ENCODE results near the gene PDE11A.

The PDE11A gene

DNA sequence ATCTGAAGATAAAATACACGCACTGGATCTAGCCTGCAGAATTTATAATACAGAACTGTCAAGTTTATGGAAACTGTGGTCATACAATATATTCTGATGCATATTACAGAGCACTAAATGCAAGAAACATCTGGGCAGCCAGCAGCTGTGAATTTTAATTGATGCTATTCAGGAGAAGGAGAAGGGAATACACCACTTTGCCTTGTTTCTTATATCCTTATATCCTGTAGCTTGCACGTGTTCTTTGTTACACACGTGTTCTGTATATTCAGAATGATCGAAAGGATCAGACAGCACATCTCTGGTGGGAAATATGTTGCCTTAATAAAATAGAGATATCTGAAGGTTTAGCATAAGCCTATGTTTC, 344.2 kb downstream of the PDE11A start:
- H3K9me3 ChIP-seq (ENCODE audit: control insufficient read depth, low read length) = no peaks in the 10 kb centered on the region
- H3K4me1 ChIP-seq = peaks cover 9% of the 10 kb centered on the region
- H3K9ac ChIP-seq = no peak overlapping the region
- no peaks in the 10 kb centered on the region for H3K79me2 ChIP-seq
- H3K4me3 ChIP-seq (ENCODE audit: low read depth, low read length) = no peak overlapping the region
- H3K36me3 ChIP-seq (ENCODE audit: control insufficient read depth, insufficient read depth, low read length) = no peaks in the 10 kb centered on the region
- no peak overlapping the region for H3K4me2 ChIP-seq (ENCODE audit: low read length)
- H3K27me3 ChIP-seq (ENCODE audit: control insufficient read depth, insufficient read depth, low read length) = no peaks in the 10 kb centered on the region
- no peak overlapping the region for H2AFZ ChIP-seq
- H3K27ac ChIP-seq = no peak overlapping the region
- TF ChIP-seq, protein P1, sequence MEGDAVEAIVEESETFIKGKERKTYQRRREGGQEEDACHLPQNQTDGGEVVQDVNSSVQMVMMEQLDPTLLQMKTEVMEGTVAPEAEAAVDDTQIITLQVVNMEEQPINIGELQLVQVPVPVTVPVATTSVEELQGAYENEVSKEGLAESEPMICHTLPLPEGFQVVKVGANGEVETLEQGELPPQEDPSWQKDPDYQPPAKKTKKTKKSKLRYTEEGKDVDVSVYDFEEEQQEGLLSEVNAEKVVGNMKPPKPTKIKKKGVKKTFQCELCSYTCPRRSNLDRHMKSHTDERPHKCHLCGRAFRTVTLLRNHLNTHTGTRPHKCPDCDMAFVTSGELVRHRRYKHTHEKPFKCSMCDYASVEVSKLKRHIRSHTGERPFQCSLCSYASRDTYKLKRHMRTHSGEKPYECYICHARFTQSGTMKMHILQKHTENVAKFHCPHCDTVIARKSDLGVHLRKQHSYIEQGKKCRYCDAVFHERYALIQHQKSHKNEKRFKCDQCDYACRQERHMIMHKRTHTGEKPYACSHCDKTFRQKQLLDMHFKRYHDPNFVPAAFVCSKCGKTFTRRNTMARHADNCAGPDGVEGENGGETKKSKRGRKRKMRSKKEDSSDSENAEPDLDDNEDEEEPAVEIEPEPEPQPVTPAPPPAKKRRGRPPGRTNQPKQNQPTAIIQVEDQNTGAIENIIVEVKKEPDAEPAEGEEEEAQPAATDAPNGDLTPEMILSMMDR (IDR thresholded peaks at IDR 0.05) = no peak

DNA sequence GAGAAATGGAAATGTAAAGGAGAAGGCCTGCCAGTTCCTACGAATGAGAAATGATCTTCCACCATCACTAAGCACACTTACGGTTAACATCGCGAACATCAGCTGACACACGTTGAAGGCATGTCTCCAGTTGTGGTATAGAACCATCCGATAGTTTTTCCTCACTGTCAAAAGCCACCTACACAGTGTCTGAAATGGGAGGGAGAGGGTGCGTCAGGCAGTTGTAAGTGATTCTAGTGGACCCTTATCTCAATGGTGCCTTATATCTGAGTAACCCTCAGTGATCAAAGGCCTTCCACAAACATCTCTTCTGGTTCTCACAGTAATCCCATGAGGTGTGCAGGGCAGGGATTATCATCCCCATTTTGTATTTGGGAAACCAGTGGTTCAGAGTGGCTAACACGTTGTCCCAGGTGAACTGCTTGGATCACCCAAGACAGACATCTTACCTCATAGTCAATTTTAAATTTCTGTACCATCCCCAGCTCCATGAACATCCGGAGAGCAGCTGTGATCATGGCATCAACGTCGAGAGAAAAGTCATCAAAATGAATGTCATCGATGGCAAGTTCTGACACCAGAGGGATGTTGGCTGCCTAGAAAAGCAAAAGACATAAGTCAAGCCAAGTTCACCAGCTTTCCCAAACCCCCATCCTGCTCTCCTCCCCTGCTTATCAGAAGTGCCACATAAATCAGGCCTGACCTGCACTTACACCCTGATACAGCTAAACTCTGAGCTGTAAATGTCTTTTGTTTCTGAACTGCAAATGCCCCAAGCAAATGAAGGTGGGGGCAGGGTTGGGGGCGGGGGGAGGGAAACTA, 344.8 kb downstream of the PDE11A start:
- Histone ChIP-seq H3K27me3 (ENCODE audit: control insufficient read depth, insufficient read depth, low read length) (no peaks in the 10 kb centered on the region), H3K36me3 (ENCODE audit: control insufficient read depth, insufficient read depth, low read length) (no peaks in the 10 kb centered on the region), H2AFZ (no peak overlapping the region), H3K27ac (no peak overlapping the region), H3K9me3 (ENCODE audit: control insufficient read depth, low read length) (no peaks in the 10 kb centered on the region), H3K4me3 (ENCODE audit: low read depth, low read length) (no peak overlapping the region), H3K9ac (no peak overlapping the region), H3K79me2 (no peaks in the 10 kb centered on the region), H3K4me2 (ENCODE audit: low read length) (no peak overlapping the region), H3K4me1 (peaks cover 9% of the 10 kb centered on the region)
- TF ChIP-seq, protein P1 (IDR thresholded peaks at IDR 0.05) = no peak

DNA sequence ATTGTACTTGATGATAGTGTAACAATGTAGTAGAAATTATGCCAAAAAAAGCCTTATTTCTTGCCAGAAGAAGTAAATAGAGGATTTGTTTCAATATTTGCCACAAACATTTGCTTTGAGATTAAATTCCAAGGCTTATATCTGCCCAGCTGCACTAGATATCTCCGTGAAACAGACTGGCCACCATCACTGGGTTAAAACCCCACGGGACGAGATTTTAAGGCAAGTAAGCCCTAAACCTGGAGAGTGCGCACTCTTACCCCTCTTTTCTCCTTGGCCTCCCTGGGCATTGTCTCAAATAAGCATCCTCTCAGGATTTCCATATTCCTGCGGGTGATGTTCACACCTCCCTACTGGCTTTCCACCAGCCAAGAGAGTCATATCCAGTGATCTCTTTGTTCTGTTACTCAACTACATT, 345.6 kb downstream of the PDE11A start:
- H3K4me3 ChIP-seq (ENCODE audit: low read depth, low read length) = no peak overlapping the region
- no peak overlapping the region for H3K27ac ChIP-seq
- TF ChIP-seq, protein P1 (IDR thresholded peaks at IDR 0.05) = no peak
- no peaks in the 10 kb centered on the region for H3K79me2 ChIP-seq
- peaks cover 9% of the 10 kb centered on the region for H3K4me1 ChIP-seq
- H3K4me2 ChIP-seq (ENCODE audit: low read length) = no peak overlapping the region
- H3K27me3 ChIP-seq (ENCODE audit: control insufficient read depth, insufficient read depth, low read length) = no peaks in the 10 kb centered on the region
- H3K9ac ChIP-seq = no peak overlapping the region
- H2AFZ ChIP-seq = no peak overlapping the region
- no peaks in the 10 kb centered on the region for H3K36me3 ChIP-seq (ENCODE audit: control insufficient read depth, insufficient read depth, low read length)
- H3K9me3 ChIP-seq (ENCODE audit: control insufficient read depth, low read length) = no peaks in the 10 kb centered on the region

DNA sequence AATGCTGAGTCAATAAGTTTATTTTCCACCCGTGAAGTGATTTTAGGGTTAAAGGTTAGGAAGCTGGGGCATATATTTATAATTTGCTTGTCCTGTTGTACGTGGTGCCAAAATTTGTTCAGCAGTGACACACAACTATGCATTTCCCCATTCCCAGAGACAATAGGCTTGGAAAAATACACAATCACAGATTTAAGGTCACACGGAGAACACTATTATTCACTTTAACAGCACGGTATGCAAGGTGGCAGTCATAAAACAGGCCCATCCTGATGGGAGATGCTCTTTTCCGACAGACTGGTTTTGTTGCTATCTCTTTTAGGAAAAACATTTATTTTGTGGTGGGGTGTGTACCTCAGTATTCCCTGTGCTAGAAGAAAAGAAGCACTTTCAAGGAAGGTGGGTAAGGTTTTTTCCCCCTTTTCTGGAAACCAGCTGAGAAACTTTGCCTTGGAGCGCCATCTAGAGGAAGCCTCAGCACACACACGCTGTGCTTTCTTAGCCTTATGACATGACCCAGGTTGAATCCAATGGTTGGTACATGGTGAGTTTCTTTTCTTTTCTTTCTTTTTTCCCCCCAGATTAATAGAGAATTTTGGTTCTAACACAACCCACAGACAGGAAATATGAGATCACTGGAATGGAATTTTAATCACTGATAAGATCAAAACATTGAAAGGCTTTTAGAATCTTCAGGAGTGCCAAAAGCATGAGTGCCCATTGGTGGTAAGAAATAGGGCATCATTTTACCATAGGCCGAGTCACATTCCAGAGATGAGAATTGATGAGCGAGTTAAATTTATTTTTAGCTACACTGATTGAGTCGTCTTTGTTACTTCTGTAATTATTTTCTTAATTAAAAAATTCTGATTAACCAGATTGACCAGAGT, 347.9 kb downstream of the PDE11A start:
- Histone ChIP-seq H3K4me2 (ENCODE audit: low read length) (no peak overlapping the region), H2AFZ (peak overlapping the region; percentile 71), H3K4me3 (ENCODE audit: low read depth, low read length) (no peak overlapping the region), H3K9me3 (ENCODE audit: control insufficient read depth, low read length) (no peaks in the 10 kb centered on the region), H3K9ac (no peak overlapping the region), H3K79me2 (no peaks in the 10 kb centered on the region), H3K27ac (peak overlapping the region; percentile 53), H3K27me3 (ENCODE audit: control insufficient read depth, insufficient read depth, low read length) (no peaks in the 10 kb centered on the region), H3K36me3 (ENCODE audit: control insufficient read depth, insufficient read depth, low read length) (no peaks in the 10 kb centered on the region), H3K4me1 (peaks cover 9% of the 10 kb centered on the region)
- TF ChIP-seq, protein P1 (IDR thresholded peaks at IDR 0.05) = peak; percentile 89

Data from parathyroid adenoma (tissue), 2 donors.